Right atrium auricular region (tissue), 2 donors: ENCODE results near the gene SCARF2. TPM values are rescaled to one million over a fixed set of nuclear protein-coding genes. Genes with fewer than 3 reads are reported as not detected.
"Not testable (repeated sequence)": the region's sequence is repeated elsewhere in the genome, so short reads cannot be mapped to it uniquely, and the experiment has no call there.

Experiments used
- DNase-seq: peaks from one replicate; pipeline ENCODE4 v3.0.0-alpha.2; 2019; ENCODE audit warnings: low spot score
- H3K27ac ChIP-seq, 2 donors: fragments of 200-600 bp; sonication (generic); 1 replicate in 1 of 2; 2 replicates in 1 of 2; pipeline ENCODE4 v1.5.1; 2016 to 2019
- H3K27me3 ChIP-seq, 2 donors: fragments of 200-600 bp; sonication (generic); one replicate each; pipeline versions ENCODE4 v1.5.1 to v1.6.0; 2017 to 2019
- H3K36me3 ChIP-seq: fragments of 200-600 bp; sonication (generic); one replicate; pipeline ENCODE4 v1.5.1; 2016
- H3K4me1 ChIP-seq, 2 donors: fragments of 200-600 bp; sonication (generic); one replicate each; pipeline versions ENCODE4 v1.5.1 to v1.6.0; 2017 to 2019
- H3K4me3 ChIP-seq, 2 donors: fragments of 200-600 bp; sonication (generic); 1 replicate in 1 of 2; 2 replicates in 1 of 2; pipeline ENCODE4 v1.5.1; 2017 to 2019; ENCODE audit warnings: mild to moderate bottlenecking in 1 of 2, moderate library complexity in 1 of 2
- H3K9me3 ChIP-seq, 2 donors: fragments of 200-600 bp; sonication (generic); one replicate each; pipeline ENCODE4 v1.5.1; 2019
- total RNA-seq, 2 donors: library from RNA; depleted of rRNA; stranded (reverse); fragments of >200 nt; gene quantifications; one replicate each; pipeline ENCODE4 v1.1.0, GENCODE V29; 2016
- TF ChIP-seq, protein P1 (sequence below), 2 donors: fragments of 200-600 bp; sonication (generic); IDR thresholded peaks; one replicate each; pipeline ENCODE4 v1.5.1; 2019; ENCODE audit warnings: antibody characterized with exemption in 2 of 2

The SCARF2 gene
- total RNA-seq, 2 donors from 2014 or later: 6.5 to 11.0 TPM

DNA sequence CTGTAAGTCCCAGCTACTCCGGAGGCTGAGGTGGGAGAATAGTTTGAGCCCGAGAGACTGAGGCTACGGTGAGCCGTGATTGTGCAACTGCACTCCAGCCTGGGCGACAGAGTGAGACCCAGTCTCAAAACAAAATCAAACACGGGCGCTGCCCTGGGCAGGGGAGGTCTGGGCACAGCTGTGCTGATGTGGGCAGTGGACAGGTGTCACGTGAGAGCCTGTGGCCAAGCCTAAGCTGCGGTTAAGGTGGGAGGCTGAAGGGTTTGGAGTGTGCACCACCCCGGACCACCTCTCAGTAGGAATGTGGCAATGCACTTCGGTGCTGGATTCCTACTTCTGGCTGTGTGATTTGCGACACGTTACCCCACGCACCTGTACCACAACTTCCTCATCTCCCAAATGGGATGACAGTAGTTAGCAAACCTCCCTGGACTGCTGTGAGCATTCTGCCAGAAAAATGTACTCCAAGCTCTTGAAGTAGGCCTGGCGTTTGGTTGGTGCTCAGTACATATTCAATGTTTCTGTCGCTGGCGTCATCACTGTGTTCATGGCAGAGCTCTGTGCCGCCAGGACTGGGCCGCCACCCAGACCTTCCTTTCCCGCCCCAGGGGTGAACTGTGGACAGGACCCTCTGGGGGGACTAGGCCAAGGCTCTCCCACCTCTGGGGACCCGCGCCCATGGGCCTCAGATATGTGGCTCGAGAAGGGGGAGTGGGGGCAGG lies 44.5 kb downstream of the SCARF2 start:
- peak overlapping the region; percentile 65 to 70 for H3K4me3 ChIP-seq
- TF ChIP-seq, protein P1, sequence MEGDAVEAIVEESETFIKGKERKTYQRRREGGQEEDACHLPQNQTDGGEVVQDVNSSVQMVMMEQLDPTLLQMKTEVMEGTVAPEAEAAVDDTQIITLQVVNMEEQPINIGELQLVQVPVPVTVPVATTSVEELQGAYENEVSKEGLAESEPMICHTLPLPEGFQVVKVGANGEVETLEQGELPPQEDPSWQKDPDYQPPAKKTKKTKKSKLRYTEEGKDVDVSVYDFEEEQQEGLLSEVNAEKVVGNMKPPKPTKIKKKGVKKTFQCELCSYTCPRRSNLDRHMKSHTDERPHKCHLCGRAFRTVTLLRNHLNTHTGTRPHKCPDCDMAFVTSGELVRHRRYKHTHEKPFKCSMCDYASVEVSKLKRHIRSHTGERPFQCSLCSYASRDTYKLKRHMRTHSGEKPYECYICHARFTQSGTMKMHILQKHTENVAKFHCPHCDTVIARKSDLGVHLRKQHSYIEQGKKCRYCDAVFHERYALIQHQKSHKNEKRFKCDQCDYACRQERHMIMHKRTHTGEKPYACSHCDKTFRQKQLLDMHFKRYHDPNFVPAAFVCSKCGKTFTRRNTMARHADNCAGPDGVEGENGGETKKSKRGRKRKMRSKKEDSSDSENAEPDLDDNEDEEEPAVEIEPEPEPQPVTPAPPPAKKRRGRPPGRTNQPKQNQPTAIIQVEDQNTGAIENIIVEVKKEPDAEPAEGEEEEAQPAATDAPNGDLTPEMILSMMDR (IDR thresholded peaks at IDR 0.05): no peak
- peak overlapping the region; percentile 66 to 74 for H3K27ac ChIP-seq
- H3K9me3 ChIP-seq: no peaks in the 10 kb centered on the region
- peaks cover 0 to 19% of the 10 kb centered on the region in 2 donors for H3K4me1 ChIP-seq
- H3K36me3 ChIP-seq: no peaks in the 10 kb centered on the region
- H3K27me3 ChIP-seq: no peaks in the 10 kb centered on the region
- no peak for DNase-seq

DNA sequence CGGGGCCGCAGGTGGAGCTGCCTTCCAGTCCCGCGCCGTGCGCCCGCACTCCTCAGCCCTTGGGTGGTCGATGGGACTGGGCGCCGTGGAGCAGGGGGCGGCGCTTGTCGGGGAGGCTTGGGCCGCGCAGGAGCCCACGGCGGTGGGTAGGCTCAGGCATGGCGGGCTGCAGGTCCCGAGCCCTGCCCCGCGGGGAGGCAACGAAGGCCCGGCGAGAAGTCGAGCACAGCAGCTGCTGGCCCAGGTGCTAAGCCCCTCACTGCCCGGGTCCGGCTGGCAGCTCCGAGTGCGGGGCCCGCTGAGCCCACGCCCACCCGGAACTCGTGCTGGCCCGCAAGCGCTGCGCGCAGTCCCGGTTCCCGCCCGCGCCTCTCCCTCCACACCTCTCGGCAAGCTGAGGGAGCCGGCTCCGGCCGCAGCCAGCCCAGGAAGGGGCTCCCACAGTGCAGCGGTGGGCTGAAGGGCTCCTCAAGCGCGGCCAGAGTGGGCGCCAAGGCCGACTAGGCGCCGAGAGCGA lies 45.2 kb downstream of the SCARF2 start:
- not testable (repeated sequence) for H3K27me3 ChIP-seq, H3K36me3 ChIP-seq, H3K9me3 ChIP-seq, H3K4me3 ChIP-seq, H3K27ac ChIP-seq, DNase-seq
- peaks cover 0 to 19% of the 10 kb centered on the region in 2 donors for H3K4me1 ChIP-seq

DNA sequence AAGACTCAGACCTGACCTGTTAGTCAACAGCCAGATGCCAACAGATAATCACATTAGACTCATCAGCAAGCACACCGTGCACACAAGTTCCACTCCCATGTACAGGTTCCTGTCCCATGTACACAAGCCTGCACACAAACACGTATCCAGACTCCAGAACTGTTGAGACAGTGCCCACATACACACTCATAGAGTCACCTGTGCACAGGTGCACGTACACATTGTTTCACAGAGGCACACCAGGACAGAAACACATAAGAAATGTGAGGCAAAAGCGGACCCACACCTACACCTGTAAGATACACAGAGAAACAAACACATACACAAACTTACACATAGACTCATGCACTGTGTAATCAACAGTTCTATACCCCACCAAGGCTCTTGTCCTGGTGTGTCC lies 46.4 kb downstream of the SCARF2 start:
- H3K36me3 ChIP-seq: no peaks in the 10 kb centered on the region
- H3K4me3 ChIP-seq: no peak overlapping the region
- no peaks in the 10 kb centered on the region for H3K9me3 ChIP-seq
- TF ChIP-seq, protein P1 (IDR thresholded peaks at IDR 0.05): no peak
- peaks cover 0 to 19% of the 10 kb centered on the region in 2 donors for H3K4me1 ChIP-seq
- no peak for DNase-seq
- H3K27ac ChIP-seq: no peak overlapping the region
- H3K27me3 ChIP-seq: no peaks in the 10 kb centered on the region

DNA sequence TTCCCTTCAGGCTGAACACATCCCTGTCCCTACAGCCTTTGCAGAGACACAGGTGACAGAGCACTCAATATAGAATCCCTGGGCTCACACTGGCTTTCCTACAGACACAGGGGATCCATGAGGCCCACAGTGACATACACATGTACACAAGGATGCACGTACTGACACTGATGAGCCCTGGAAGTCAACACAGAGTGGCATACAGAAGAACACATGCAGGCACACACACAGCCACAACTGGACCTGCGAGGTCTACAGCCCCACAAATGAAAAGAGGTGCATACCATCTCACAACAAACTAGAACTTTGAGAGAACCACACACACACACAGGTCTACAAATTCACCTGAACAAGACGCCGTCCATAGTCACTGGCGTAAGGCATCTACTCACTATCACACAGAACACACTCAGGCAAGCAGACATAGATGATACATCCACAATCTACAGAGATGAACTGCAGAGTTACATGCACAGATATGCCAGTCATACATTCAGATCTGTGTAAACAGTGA lies 47.2 kb downstream of the SCARF2 start:
- Histone ChIP-seq H3K9me3 (no peaks in the 10 kb centered on the region), H3K4me1 (peaks cover 0 to 18% of the 10 kb centered on the region in 2 donors), H3K27me3 (no peaks in the 10 kb centered on the region), H3K36me3 (no peaks in the 10 kb centered on the region), H3K27ac (no peak overlapping the region), H3K4me3 (no peak overlapping the region)
- TF ChIP-seq, protein P1 (IDR thresholded peaks at IDR 0.05): no peak
- DNase-seq: no peak

DNA sequence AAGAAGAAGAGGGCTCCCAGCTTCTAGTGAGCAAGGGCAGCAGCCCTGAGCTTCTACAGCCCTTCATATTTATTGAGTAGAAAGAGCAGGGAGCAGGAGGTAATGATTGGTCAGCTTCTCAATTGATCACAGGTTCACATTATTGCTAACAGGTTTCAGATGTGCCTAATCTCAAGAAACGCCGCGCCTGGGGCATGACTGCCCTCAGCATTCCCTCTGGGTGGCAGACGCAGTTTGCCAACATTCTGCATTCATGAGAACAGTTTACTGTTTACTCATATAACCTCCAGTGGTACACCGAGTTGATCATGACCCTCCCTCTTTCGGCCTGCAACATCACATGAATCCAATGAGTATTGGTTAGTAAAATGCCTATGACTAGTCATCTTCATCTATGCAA lies 48.3 kb downstream of the SCARF2 start:
- no peaks in the 10 kb centered on the region for H3K27me3 ChIP-seq
- H3K4me3 ChIP-seq: no peak overlapping the region
- no peak for DNase-seq
- H3K27ac ChIP-seq: no peak overlapping the region
- TF ChIP-seq, protein P1 (IDR thresholded peaks at IDR 0.05): no peak
- no peaks in the 10 kb centered on the region for H3K9me3 ChIP-seq
- H3K4me1 ChIP-seq: peaks cover 0 to 6% of the 10 kb centered on the region in 2 donors
- H3K36me3 ChIP-seq: no peaks in the 10 kb centered on the region

DNA sequence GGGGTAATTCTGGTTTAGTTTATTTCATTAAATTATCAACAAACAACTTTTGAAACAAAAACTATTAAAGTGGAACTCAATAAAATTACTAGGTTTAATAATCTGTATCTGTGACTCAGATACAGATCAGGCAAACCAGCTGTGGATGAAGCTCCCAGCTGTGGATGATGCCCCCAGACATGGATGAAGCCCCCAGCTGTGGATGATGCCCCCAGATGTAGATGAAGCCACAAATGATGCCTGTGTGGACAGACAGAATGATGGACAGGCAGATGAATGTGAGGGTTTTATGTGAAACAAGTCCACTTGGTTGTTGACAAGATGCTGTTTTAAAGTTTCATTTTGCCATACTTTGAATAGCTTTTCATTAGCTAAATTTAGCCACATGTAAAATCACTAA lies 49.4 kb downstream of the SCARF2 start:
- no peak for DNase-seq
- no peaks in the 10 kb centered on the region for H3K27me3 ChIP-seq
- no peaks in the 10 kb centered on the region for H3K36me3 ChIP-seq
- no peak overlapping the region for H3K4me3 ChIP-seq
- TF ChIP-seq, protein P1 (IDR thresholded peaks at IDR 0.05): no peak
- H3K9me3 ChIP-seq: no peaks in the 10 kb centered on the region
- peaks cover 0 to 2% of the 10 kb centered on the region in 2 donors for H3K4me1 ChIP-seq
- no peak overlapping the region for H3K27ac ChIP-seq
